H1 (cell line): ENCODE measurements around the gene SLC8A1. TPM values are rescaled to one million over a fixed set of nuclear protein-coding genes. Genes with fewer than 3 reads are reported as not detected.

Source experiments
- CTCF ChIA-PET: fragments of 300-600 bp; sonication (Branson Sonifier 250); formaldehyde crosslinking; loops from one replicate; lab custom pipeline; 2021; ENCODE audit not compliant: partially characterized antibody; lab: Charles Lee
- POLR2A ChIA-PET: fragments of 300-600 bp; sonication (Branson Sonifier 250); formaldehyde crosslinking; loops from one replicate; lab custom pipeline; 2021; ENCODE audit warnings: inconsistent platforms; ENCODE audit not compliant: partially characterized antibody; lab: Charles Lee
- DNase-seq, 2 experiments: peaks; one replicate each; pipeline versions ENCODE4 v3.0.0 to v3.0.0-alpha.2; 2010 to 2022; ENCODE audit warnings: low spot score in 2 of 2, low read depth in 1 of 2, mixed read lengths in 1 of 2
- FAIRE-seq: peaks from 2 replicates; lab custom pipeline; 2011; peaks lifted over from hg19 to GRCh38; lab: Jason Lieb, UNC
- H2AFZ ChIP-seq: 2 replicates; pipeline ENCODE4 v1.8.1; 2012; ENCODE audit warnings: low read length, inconsistent platforms
- H2AK5ac ChIP-seq: 2 replicates; pipeline ENCODE4 v1.6.1; 2013; ENCODE audit warnings: low read depth, low read length
- H2BK120ac ChIP-seq: replicated peaks from 2 replicates; pipeline ENCODE3; 2013; ENCODE audit warnings: low read depth, low read length, inconsistent platforms
- H2BK12ac ChIP-seq: 2 replicates; pipeline ENCODE4 v1.6.1; 2013; ENCODE audit warnings: low read depth, low read length
- H2BK15ac ChIP-seq: 2 replicates; pipeline ENCODE4 v1.6.1; 2013; ENCODE audit warnings: low read length
- H2BK20ac ChIP-seq: 2 replicates; pipeline ENCODE4 v1.6.1; 2013; ENCODE audit warnings: low read length
- H2BK5ac ChIP-seq: 2 replicates; pipeline ENCODE4 v1.6.1; 2013; ENCODE audit warnings: low read depth, low read length
- H3K14ac ChIP-seq: 2 replicates; pipeline ENCODE4 v1.6.1; 2013; ENCODE audit warnings: inconsistent platforms; ENCODE audit not compliant: insufficient read length
- H3K18ac ChIP-seq: 2 replicates; pipeline ENCODE4 v1.6.1; 2013; ENCODE audit warnings: low read length; ENCODE audit errors: extremely low read depth
- H3K23ac ChIP-seq: 2 replicates; pipeline ENCODE4 v1.6.1; 2013; ENCODE audit warnings: inconsistent platforms; ENCODE audit not compliant: insufficient read length
- H3K23me2 ChIP-seq: 2 replicates; pipeline ENCODE4 v1.6.1; 2013; ENCODE audit warnings: low read depth, low read length
- H3K27ac ChIP-seq: 2 replicates; pipeline ENCODE4 v1.6.1; 2011; ENCODE audit warnings: low read depth, low read length, inconsistent platforms
- H3K27me3 ChIP-seq, 4 experiments: replicated peaks in 1 of 4; 1 replicate in 1 of 4; 2 replicates in 3 of 4; pipeline versions ENCODE4 v1.6.1 to v1.8.1; 2011 to 2013; ENCODE audit warnings: low read length in 3 of 4, mild to moderate bottlenecking in 3 of 4, inconsistent platforms in 2 of 4, mixed read lengths in 2 of 4, moderate library complexity in 1 of 4; ENCODE audit not compliant: control insufficient read depth in 3 of 4, insufficient read depth in 3 of 4; ENCODE audit errors: extremely low read depth in 1 of 4
- H3K36me3 ChIP-seq, 4 experiments: 2 replicates each; pipeline versions ENCODE4 v1.6.1 to v1.8.1; 2011 to 2013; ENCODE audit warnings: mild to moderate bottlenecking in 4 of 4, low read length in 3 of 4, moderate library complexity in 2 of 4, control low read depth in 1 of 4, inconsistent platforms in 1 of 4; ENCODE audit not compliant: insufficient read depth in 4 of 4, control insufficient read depth in 2 of 4
- H3K4ac ChIP-seq: replicated peaks from 2 replicates; pipeline ENCODE3; 2013; ENCODE audit warnings: low read length, low read depth, mixed read lengths, inconsistent platforms; ENCODE audit not compliant: insufficient read length
- H3K4me1 ChIP-seq, 4 experiments: replicated peaks in 1 of 4; 1 replicate in 1 of 4; 2 replicates in 3 of 4; pipeline versions ENCODE4 v1.6.1 to v1.8.1; 2011 to 2013; ENCODE audit warnings: low read length in 3 of 4, inconsistent platforms in 2 of 4, mixed read lengths in 1 of 4; ENCODE audit not compliant: insufficient read depth in 4 of 4, control insufficient read depth in 3 of 4
- H3K4me2 ChIP-seq, 2 experiments: 2 replicates each; pipeline versions ENCODE4 v1.6.1 to v1.8.1; 2011 to 2013; ENCODE audit warnings: low read depth in 2 of 2, low read length in 2 of 2, control low read depth in 1 of 2, inconsistent platforms in 1 of 2, mild to moderate bottlenecking in 1 of 2; ENCODE audit not compliant: insufficient read depth in 1 of 2
- H3K4me3 ChIP-seq, 4 experiments: fragments of 200-600, 300-600 bp in 1 of 4; sonication (generic), shearing (Covaris generic), sonication (Bioruptor Twin) in 1 of 4; 2 replicates each; pipeline versions ENCODE4 v1.5.1 to v1.8.1; 2011 to 2016; ENCODE audit warnings: low read length in 4 of 4, low read depth in 3 of 4, control low read depth in 2 of 4, inconsistent platforms in 2 of 4, mild to moderate bottlenecking in 2 of 4, mixed read lengths in 1 of 4, moderate library complexity in 1 of 4; ENCODE audit not compliant: insufficient read depth in 2 of 4; ENCODE audit errors: extremely low read depth in 1 of 4
- H3K56ac ChIP-seq: replicated peaks from 2 replicates; pipeline ENCODE3; 2013; ENCODE audit warnings: low read depth, mild to moderate bottlenecking, mixed read lengths, low read length, inconsistent platforms; ENCODE audit not compliant: insufficient read length
- H3K79me1 ChIP-seq: 2 replicates; pipeline ENCODE4 v1.6.1; 2013; ENCODE audit warnings: low read depth, low read length, control low read depth
- H3K79me2 ChIP-seq, 2 experiments: 2 replicates each; pipeline versions ENCODE4 v1.6.1 to v1.8.1; 2012 to 2013; ENCODE audit warnings: low read length in 2 of 2, mild to moderate bottlenecking in 2 of 2, inconsistent platforms in 1 of 2; ENCODE audit not compliant: insufficient read depth in 2 of 2, control insufficient read depth in 1 of 2
- H3K9ac ChIP-seq, 4 experiments: replicated peaks in 1 of 4; 1 replicate in 1 of 4; 2 replicates in 3 of 4; pipeline versions ENCODE4 v1.6.1 to v1.8.1; 2011 to 2013; ENCODE audit warnings: low read depth in 3 of 4, low read length in 3 of 4, control low read depth in 2 of 4, mild to moderate bottlenecking in 2 of 4, moderate library complexity in 2 of 4, inconsistent platforms in 1 of 4; ENCODE audit errors: extremely low read depth in 1 of 4
- H3K9me3 ChIP-seq, 2 experiments: 2 replicates each; pipeline versions ENCODE4 v1.6.1 to v1.8.1; 2012 to 2013; ENCODE audit warnings: mild to moderate bottlenecking in 2 of 2, moderate library complexity in 2 of 2, control low read depth in 1 of 2, inconsistent platforms in 1 of 2, low read depth in 1 of 2, low read length in 1 of 2, mixed read lengths in 1 of 2; ENCODE audit not compliant: insufficient read depth in 2 of 2
- H4K20me1 ChIP-seq, 2 experiments: replicated peaks in 1 of 2; 2 replicates each; pipeline versions ENCODE3 to v1.8.1; 2011 to 2013; ENCODE audit warnings: inconsistent platforms in 2 of 2, low read length in 2 of 2, mild to moderate bottlenecking in 1 of 2; ENCODE audit not compliant: insufficient read depth in 2 of 2, control insufficient read depth in 1 of 2
- H4K5ac ChIP-seq: 2 replicates; pipeline ENCODE4 v1.6.1; 2013; ENCODE audit warnings: low read length, low read depth, mixed read lengths, inconsistent platforms; ENCODE audit not compliant: insufficient read length
- H4K8ac ChIP-seq: 2 replicates; pipeline ENCODE4 v1.8.0; 2013; ENCODE audit warnings: mild to moderate bottlenecking, moderate library complexity, low read length, inconsistent platforms; ENCODE audit not compliant: insufficient read depth; ENCODE audit errors: extremely low read depth
- H4K91ac ChIP-seq: replicated peaks from 2 replicates; pipeline ENCODE3; 2013; ENCODE audit warnings: low read length, mixed read lengths, inconsistent platforms; ENCODE audit not compliant: insufficient read length
- BCL11A ChIP-seq, 2 experiments: IDR thresholded peaks; one replicate each; pipeline ENCODE4 v1.6.1; 2011; ENCODE audit warnings: low read depth in 2 of 2, low read length in 2 of 2, mild to moderate bottlenecking in 2 of 2
- WGBS, 2 experiments: shearing (Covaris generic) in 1 of 2; methylation state at CpG; one replicate each; pipeline versions ENCODE4 v1.1.6 to v1.1.7; 2013 to 2015; ENCODE audit warnings: low lambda C conversion rate in 2 of 2, mixed read lengths in 2 of 2, inconsistent platforms in 1 of 2, low coverage in 1 of 2, missing lambda C conversion rate in 1 of 2; ENCODE audit not compliant: insufficient replicate concordance in 2 of 2, insufficient coverage in 1 of 2, insufficient read length in 1 of 2; ENCODE audit errors: extremely low coverage in 1 of 2, missing lambda C conversion rate in 1 of 2; 5-methylcytosine and 5-hydroxymethylcytosine counted together
- polyA plus RNA-seq, 7 experiments: library from polyadenylated mRNA; depleted of rRNA in 3 of 7; stranded (reverse) in 5 of 7; unstranded in 2 of 7; fragments of >200 nt in 5 of 7; fragments of 200-250 nt in 2 of 7; gene quantifications; 1 replicate in 5 of 7; 2 replicates in 1 of 7; 4 replicates in 1 of 7; pipeline versions ENCODE4 v1.2.1 to v1.2.3, GENCODE V29; 2011 to 2013; ENCODE audit warnings: missing spikeins in 2 of 7, mixed read lengths in 2 of 7
- total RNA-seq: library from RNA; stranded (reverse); fragmentation: NEBNext Ultra II Directional; extraction: Animal tissue kit (Norgen Biotek cat#: 25700); gene quantifications from 2 replicates; pipeline ENCODE4 v1.2.1, GENCODE V29; 2021

SLC8A1 gene
- total and polyA plus RNA-seq, 2 of the 8 experiments (the other 6 are each of a cell fraction or from before 2014, with no cell fraction given), result 0.68 to 3.6 TPM

- H3K23ac ChIP-seq, result no peak overlapping the region
- peaks cover 0 to 5% (median 3%) of the 10 kb centered on the region in 4 experiments; a peak in 4 of 7 replicates for H3K4me1 ChIP-seq
- H2AK5ac ChIP-seq, result no peak overlapping the region
- 0 out of 4 replicates have a peak, but pooled peaks cover 0 to 2% of the 10 kb centered on the region in 2 experiments for H3K9me3 ChIP-seq
- H2BK12ac ChIP-seq, result no peak overlapping the region
- no peak overlapping the region for H3K27ac ChIP-seq
- CTCF ChIA-PET, result interaction anchor here (0.6 to 4.7 kb wide), 3 partner anchors 14 to 34 kb away, joined by 3 to 29 read pairs (median 9); no protein-coding TSS in a partner anchor
- H2BK120ac ChIP-seq, result no peak overlapping the region
- no peak overlapping the region for H3K18ac ChIP-seq
- H3K9ac ChIP-seq, result no peak overlapping the region
- no peaks in the 10 kb centered on the region for H3K27me3 ChIP-seq
- POLR2A ChIA-PET, result no interaction called here
- no peak overlapping the region for H2AFZ ChIP-seq
- H3K36me3 ChIP-seq, result no peaks in the 10 kb centered on the region
- H3K14ac ChIP-seq, result no peak overlapping the region
- no peak overlapping the region for H4K5ac ChIP-seq
- FAIRE-seq, result no peak
- TF ChIP-seq BCL11A (IDR thresholded peaks at IDR 0.05; ENCODE audit: low read depth in 2 of 2, low read length in 2 of 2), result no peak
- TF ChIP-seq, all 59 proteins: peak for 0
- Histone ChIP-seq H4K8ac (no peak overlapping the region), H3K23me2 (no peaks in the 10 kb centered on the region), H2BK15ac (no peak overlapping the region), H3K4ac (no peak overlapping the region), H3K56ac (no peak overlapping the region), H4K20me1 (no peaks in the 10 kb centered on the region), H3K4me2 (no peak overlapping the region), H4K91ac (no peak overlapping the region), H2BK20ac (no peak overlapping the region), H3K79me1 (no peaks in the 10 kb centered on the region), H3K4me3 (no peak overlapping the region), H3K79me2 (no peaks in the 10 kb centered on the region), H2BK5ac (no peak overlapping the region)
- 85% methylated on average over 4 of the region's 4 CpGs; no CpG with 5 or more reads in 1 of the 2 experiments for WGBS, 2 experiments
- no peak for DNase-seq
Observed at GRCh38 chr2:40227210-40227609, 224.7 kb downstream of the SLC8A1 start.
